Effector memory CD4-positive, alpha-beta T cell (primary cell): ENCODE data around the gene CENPQ.

ENCODE experiments used
- DNase-seq, 3 donors: peaks; one replicate each; pipeline ENCODE4 v3.0.0-alpha.2; 2020
- H3K27ac ChIP-seq: 2 replicates; pipeline ENCODE4 v1.7.0; 2013; ENCODE audit warnings: mild to moderate bottlenecking, low read length, moderate library complexity; ENCODE audit not compliant: insufficient read depth, poor library complexity, severe bottlenecking
- H3K27me3 ChIP-seq: replicated peaks from 2 replicates; pipeline ENCODE4 v1.7.0; 2013; ENCODE audit warnings: mild to moderate bottlenecking, low read length; ENCODE audit not compliant: insufficient read depth, control insufficient read depth, poor library complexity, severe bottlenecking
- H3K36me3 ChIP-seq: 2 replicates; pipeline ENCODE4 v1.7.0; 2013; ENCODE audit warnings: mild to moderate bottlenecking, low read length, moderate library complexity; ENCODE audit not compliant: control insufficient read depth, insufficient read depth
- H3K4me1 ChIP-seq: 2 replicates; pipeline ENCODE4 v1.7.0; 2013; ENCODE audit warnings: low read length, mild to moderate bottlenecking; ENCODE audit not compliant: control insufficient read depth, insufficient read depth, poor library complexity, severe bottlenecking
- H3K4me3 ChIP-seq: 2 replicates; pipeline ENCODE4 v1.7.0; 2013; ENCODE audit warnings: low read length, low read depth, mild to moderate bottlenecking; ENCODE audit not compliant: insufficient read depth, poor library complexity, severe bottlenecking
- H3K9me3 ChIP-seq: 2 replicates; pipeline ENCODE4 v1.7.0; 2013; ENCODE audit warnings: mild to moderate bottlenecking, low read length, moderate library complexity; ENCODE audit not compliant: control insufficient read depth

Gene CENPQ

GRCh38 chr6:49499126-49499525 lies 36.0 kb downstream of the CENPQ start:
- no peak for DNase-seq
- Histone ChIP-seq H3K4me3 (no peak overlapping the region), H3K9me3 (no peaks in the 10 kb centered on the region), H3K27ac (no peak overlapping the region), H3K36me3 (no peaks in the 10 kb centered on the region), H3K4me1 (no peaks in the 10 kb centered on the region), H3K27me3 (no peaks in the 10 kb centered on the region)

GRCh38 chr6:49499623-49500022 lies 36.5 kb downstream of the CENPQ start, which contains the start of gene GLYATL3:
Gene GLYATL3 (plus strand): TSS chr6:49499923. CDS start chr6:49511991, 12,068 bp downstream.
- Histone ChIP-seq H3K4me3 (no peak within 1 kb of the TSS), H3K27ac (no peak within 1 kb of the TSS), H3K36me3 (no peaks in the 10 kb centered on the region), H3K9me3 (no peaks in the 10 kb centered on the region), H3K4me1 (no peaks in the 10 kb centered on the region), H3K27me3 (no peaks in the 10 kb centered on the region)
- no peak for DNase-seq

- DNase-seq, result no peak
- Histone ChIP-seq H3K27ac (no peak overlapping the region), H3K36me3 (no peaks in the 10 kb centered on the region), H3K27me3 (no peaks in the 10 kb centered on the region), H3K4me1 (no peaks in the 10 kb centered on the region), H3K4me3 (no peak overlapping the region), H3K9me3 (no peaks in the 10 kb centered on the region)
Observed at GRCh38 chr6:49504666-49505065, 41.5 kb downstream of the CENPQ start.

GRCh38 chr6:49506569-49507111 lies 43.5 kb downstream of the CENPQ start:
- H3K27ac ChIP-seq, result no peak overlapping the region
- H3K36me3 ChIP-seq, result no peaks in the 10 kb centered on the region
- no peaks in the 10 kb centered on the region for H3K27me3 ChIP-seq
- H3K4me3 ChIP-seq, result no peak overlapping the region
- DNase-seq, result no peak
- H3K9me3 ChIP-seq, result no peaks in the 10 kb centered on the region
- H3K4me1 ChIP-seq, result no peaks in the 10 kb centered on the region

DNA sequence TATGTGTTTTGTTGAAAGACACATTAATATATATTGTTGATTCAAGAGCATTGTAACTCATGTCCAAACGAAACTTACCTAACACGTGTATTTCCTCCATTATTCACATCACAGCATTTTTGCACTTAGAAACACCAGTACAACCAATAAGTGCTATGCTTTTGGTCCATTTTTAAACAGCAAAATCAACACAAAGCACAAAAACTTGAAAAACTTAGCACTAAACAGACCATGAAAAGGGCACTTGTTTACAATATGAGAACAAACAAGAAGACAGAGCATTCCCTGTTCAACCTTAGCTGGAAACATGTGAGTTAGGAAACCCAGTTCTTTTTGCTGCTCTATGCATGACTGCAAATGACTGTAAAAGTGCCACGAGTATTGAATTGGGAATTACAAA lies 46.2 kb downstream of the CENPQ start:
- H3K4me3 ChIP-seq, result no peak overlapping the region
- H3K36me3 ChIP-seq, result no peaks in the 10 kb centered on the region
- H3K27me3 ChIP-seq, result no peaks in the 10 kb centered on the region
- no peaks in the 10 kb centered on the region for H3K4me1 ChIP-seq
- DNase-seq, result no peak
- no peak overlapping the region for H3K27ac ChIP-seq
- H3K9me3 ChIP-seq, result no peaks in the 10 kb centered on the region

DNA sequence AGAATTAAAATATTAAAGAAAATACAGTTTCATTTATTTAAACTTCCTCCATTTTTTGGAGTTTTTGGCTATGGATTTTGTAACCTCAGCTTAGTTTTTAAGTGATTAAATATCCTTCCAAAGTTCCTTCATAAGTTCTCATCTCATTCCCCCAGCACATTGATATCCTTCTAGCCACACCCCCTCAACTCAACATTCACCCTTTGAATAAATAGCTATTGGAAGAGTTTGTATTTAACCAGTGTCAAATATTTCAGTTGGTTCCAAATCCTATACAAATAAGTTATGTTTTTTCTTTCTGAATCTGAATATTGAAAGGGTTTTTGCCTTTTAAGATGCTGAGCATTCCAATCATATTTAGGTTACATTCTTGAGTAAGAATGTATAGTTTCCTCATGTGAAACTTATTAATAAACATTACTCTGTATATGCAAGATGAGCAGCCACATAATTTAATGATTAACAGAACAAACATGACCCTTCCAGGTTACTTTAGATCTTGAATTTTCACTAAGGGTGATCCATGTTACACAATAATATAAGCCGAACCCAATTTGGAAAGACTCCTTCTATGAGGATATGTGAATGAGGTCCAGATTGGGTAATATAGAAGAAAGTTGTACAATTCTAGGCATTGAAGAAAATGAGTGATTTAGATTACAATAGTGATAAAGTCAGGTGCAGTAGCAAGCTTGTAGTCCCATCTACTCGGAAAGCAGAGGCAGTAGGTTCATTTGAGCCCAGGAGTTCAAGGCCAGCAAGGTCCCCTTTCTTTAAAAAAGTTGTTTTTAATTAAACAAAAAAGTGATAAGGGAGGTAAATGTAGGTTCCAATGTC lies 50.2 kb downstream of the CENPQ start:
- no peak for DNase-seq
- no peak overlapping the region for H3K4me3 ChIP-seq
- H3K4me1 ChIP-seq, result no peaks in the 10 kb centered on the region

GRCh38 chr6:49514571-49515484 lies 51.7 kb downstream of the CENPQ start:
- Histone ChIP-seq H3K4me1 (no peaks in the 10 kb centered on the region), H3K36me3 (no peaks in the 10 kb centered on the region), H3K4me3 (no peak overlapping the region), H3K27ac (no peak overlapping the region), H3K9me3 (no peaks in the 10 kb centered on the region), H3K27me3 (peaks cover 3% of the 10 kb centered on the region)
- no peak for DNase-seq

More for the DNA sequence above, 50.2 kb downstream of the CENPQ start:
- Histone ChIP-seq H3K27me3 (no peaks in the 10 kb centered on the region), H3K27ac (no peak overlapping the region), H3K9me3 (no peaks in the 10 kb centered on the region), H3K36me3 (no peaks in the 10 kb centered on the region)

- H3K4me3 ChIP-seq, result no peak overlapping the region
- H3K9me3 ChIP-seq, result no peaks in the 10 kb centered on the region
- no peak for DNase-seq
- no peaks in the 10 kb centered on the region for H3K4me1 ChIP-seq
- H3K36me3 ChIP-seq, result no peaks in the 10 kb centered on the region
- H3K27me3 ChIP-seq, result peaks cover 3% of the 10 kb centered on the region
- no peak overlapping the region for H3K27ac ChIP-seq
Observed at GRCh38 chr6:49515485-49516146, 52.4 kb downstream of the CENPQ start.

GRCh38 chr6:49516147-49516505 lies 53.0 kb downstream of the CENPQ start:
- H3K4me3 ChIP-seq, result no peak overlapping the region
- DNase-seq, result no peak
- no peaks in the 10 kb centered on the region for H3K36me3 ChIP-seq
- peaks cover 3% of the 10 kb centered on the region for H3K27me3 ChIP-seq
- H3K27ac ChIP-seq, result no peak overlapping the region
- no peaks in the 10 kb centered on the region for H3K9me3 ChIP-seq
- H3K4me1 ChIP-seq, result no peaks in the 10 kb centered on the region
